Left lung (tissue), 10 donors: ENCODE results near the gene RABGAP1L. TPM values are rescaled to one million over a fixed set of nuclear protein-coding genes. Genes with fewer than 3 reads are reported as not detected.
A peak's percentile ranks its signal among the peaks of the same experiment; 100 is the strongest.

ENCODE experiments used
- ATAC-seq: fragments of 200-7000 bp; cut with Tn5 transposase; one replicate; pipeline ENCODE4 v1.9.1; 2020; ENCODE audit warnings: moderate library complexity
- DNase-seq, 4 donors: peaks; one replicate each; pipeline ENCODE4 v3.0.0-alpha.2; 2013 to 2020
- H3K27ac ChIP-seq, 2 donors: fragments of 200-600 bp; sonication (generic) in 1 of 2; one replicate each; pipeline versions ENCODE4 v1.5.0 to v1.8.0; 2020 to 2021
- H3K27me3 ChIP-seq, 2 donors: fragments of 200-600 bp; sonication (generic) in 1 of 2; one replicate each; pipeline versions ENCODE4 v1.5.0 to v1.8.0; 2020 to 2021
- H3K36me3 ChIP-seq, 2 donors: fragments of 200-600 bp; sonication (generic) in 1 of 2; one replicate each; pipeline versions ENCODE4 v1.5.0 to v1.8.0; 2020 to 2021
- H3K4me1 ChIP-seq, 2 donors: fragments of 200-600 bp; one replicate each; pipeline ENCODE4 v1.8.0; 2021
- H3K4me3 ChIP-seq, 2 donors: fragments of 200-600 bp; sonication (generic) in 1 of 2; one replicate each; pipeline versions ENCODE4 v1.5.0 to v1.8.0; 2020 to 2021; ENCODE audit warnings: mild to moderate bottlenecking in 1 of 2
- H3K9me3 ChIP-seq, 2 donors: fragments of 200-600 bp; sonication (generic) in 1 of 2; one replicate each; pipeline versions ENCODE4 v1.5.0 to v1.8.0; 2020 to 2021
- CTCF ChIP-seq, 2 donors: fragments of 200-600 bp; sonication (generic) in 1 of 2; IDR thresholded peaks; one replicate each; pipeline versions ENCODE4 v1.5.0 to v1.8.0; 2021; ENCODE audit warnings: antibody characterized with exemption in 2 of 2
- intact Hi-C, 2 donors: fragments of 100-400 bp; cut with DNase I; formaldehyde crosslinking; loops; one replicate each; pipeline versions ENCODE4 v1.11.2 to v1.14.2; 2022
- polyA plus RNA-seq, 6 donors: library from polyadenylated mRNA; unstranded; fragments of 120-200 nt; gene quantifications; one replicate each; pipeline ENCODE4 v1.2.1, GENCODE V29; 2013; ENCODE audit not compliant: insufficient read length in 6 of 6
- total RNA-seq, 2 donors: library from RNA; stranded (reverse); fragmentation: NEBNext Ultra II Directional; extraction: Animal tissue kit (Norgen Biotek cat#: 25700); gene quantifications; one replicate each; pipeline ENCODE4 v1.2.1, GENCODE V29; 2021
- donor health status: DM: no; HTN: yes; CAD: no.
- donor health status: DM: no; HTN: no; CAD: no.

The RABGAP1L gene
- total and polyA plus RNA-seq, 8 donors = 40.3 to 67.3 (median 51.4) TPM

DNA sequence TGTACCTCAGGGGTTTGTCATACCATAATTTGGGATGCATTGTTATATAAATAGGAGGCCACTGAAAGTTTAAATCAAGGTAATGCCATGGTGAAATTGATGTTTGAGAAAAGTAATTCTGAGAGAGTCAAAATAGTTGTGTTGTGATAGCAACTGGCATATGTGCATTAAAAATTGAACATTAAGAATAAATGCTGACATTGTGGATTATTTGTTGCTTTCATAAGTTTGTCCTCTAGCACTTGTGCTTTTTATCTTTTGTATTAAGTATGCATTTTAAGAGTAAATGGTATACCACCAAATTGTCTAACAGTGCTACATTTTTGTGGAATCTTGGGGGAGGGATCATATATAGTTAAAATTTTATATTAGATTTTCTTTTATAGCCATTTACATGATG is 564.5 kb downstream of the RABGAP1L start:
- Histone ChIP-seq H3K27ac (no peak overlapping the region), H3K4me3 (no peak overlapping the region), H3K36me3 (no peaks in the 10 kb centered on the region), H3K9me3 (no peaks in the 10 kb centered on the region), H3K4me1 (no peaks in the 10 kb centered on the region), H3K27me3 (no peaks in the 10 kb centered on the region)
- DNase-seq (no peak), ATAC-seq (no peak)
- TF ChIP-seq CTCF (IDR thresholded peaks at IDR 0.05) = no peak
- intact Hi-C loops = no loop called here

GRCh38 chr1:174724219-174724618 is 564.9 kb downstream of the RABGAP1L start:
- Histone ChIP-seq H3K4me3 (no peak overlapping the region), H3K4me1 (no peaks in the 10 kb centered on the region), H3K27ac (no peak overlapping the region), H3K27me3 (no peaks in the 10 kb centered on the region), H3K36me3 (no peaks in the 10 kb centered on the region), H3K9me3 (no peaks in the 10 kb centered on the region)
- no peak for DNase-seq
- ATAC-seq = no peak
- intact Hi-C loops = no loop called here
- TF ChIP-seq CTCF (IDR thresholded peaks at IDR 0.05) = no peak

DNA sequence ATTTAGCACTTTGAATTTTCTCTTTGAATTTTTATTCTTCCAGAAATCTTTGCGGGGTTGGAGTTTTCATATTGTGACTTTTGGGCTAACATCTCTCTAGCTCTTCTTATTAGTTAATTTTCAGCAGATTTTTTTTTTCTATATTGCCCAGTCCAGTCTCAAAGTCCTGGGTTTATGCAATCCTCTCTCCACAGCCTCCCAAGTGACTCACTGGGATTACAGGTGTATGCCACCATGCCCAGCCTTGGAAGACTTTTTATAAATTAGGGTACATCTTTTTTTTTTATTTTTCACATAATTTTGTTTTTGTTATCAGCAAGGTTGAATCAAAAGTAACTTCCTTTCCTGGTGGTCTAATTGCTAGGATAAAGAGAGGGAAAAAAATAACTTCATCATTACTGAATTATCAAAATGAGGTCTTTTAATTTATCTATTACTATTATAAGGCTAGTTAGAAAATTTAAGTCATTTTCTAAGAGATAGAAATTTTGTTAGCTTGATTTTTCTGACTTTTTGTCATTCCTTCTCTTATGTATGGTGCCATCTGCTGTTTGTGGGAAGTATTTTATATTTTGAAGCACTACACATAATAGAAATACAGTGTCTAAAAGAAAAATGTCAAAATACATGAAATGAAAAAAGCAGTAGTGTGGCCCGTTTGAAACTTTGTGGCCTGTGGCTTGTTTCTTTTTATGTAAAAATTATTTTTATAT is 567.0 kb downstream of the RABGAP1L start:
- Histone ChIP-seq H3K36me3 (no peaks in the 10 kb centered on the region), H3K27ac (no peak overlapping the region), H3K9me3 (no peaks in the 10 kb centered on the region), H3K4me1 (no peaks in the 10 kb centered on the region), H3K4me3 (no peak overlapping the region), H3K27me3 (no peaks in the 10 kb centered on the region)
- peak in 1 of 4 donors; percentile 36 for DNase-seq
- intact Hi-C loops = no loop called here
- no peak for ATAC-seq
- peak in 1 of 2 donors; percentile 61 for TF ChIP-seq CTCF (IDR thresholded peaks at IDR 0.05)

DNA sequence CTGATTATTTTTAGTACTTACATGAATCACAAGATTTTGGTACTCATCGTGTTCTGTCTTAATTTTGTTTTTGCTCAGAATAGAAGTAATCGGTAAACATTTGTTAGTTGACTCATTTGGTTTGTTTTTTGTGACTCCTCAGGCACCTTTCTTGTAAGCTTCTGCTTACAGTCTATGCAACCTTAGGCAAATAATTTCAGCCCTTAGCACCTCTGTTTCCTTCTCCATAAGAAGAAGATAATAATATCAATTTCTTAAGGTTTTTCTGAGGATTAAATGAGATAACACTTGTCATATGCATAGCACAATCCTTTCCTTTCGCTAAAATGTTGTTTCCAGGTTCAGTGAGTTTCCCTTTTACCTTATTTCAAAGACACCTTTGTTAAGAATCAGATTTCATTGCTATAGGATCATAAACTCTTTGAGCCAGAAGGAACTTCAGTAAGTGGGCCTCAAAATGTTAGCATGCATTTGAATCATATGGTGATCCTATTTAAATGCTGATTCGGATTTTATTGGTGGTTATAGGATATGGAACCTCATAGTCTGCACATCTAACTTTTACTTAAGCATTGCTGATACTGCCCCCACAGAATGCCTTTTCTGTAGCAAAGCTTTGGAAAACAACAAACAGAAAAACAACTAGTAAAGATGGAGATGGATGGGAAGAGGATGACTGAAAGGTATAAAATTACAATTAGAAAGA is 567.7 kb downstream of the RABGAP1L start:
- Histone ChIP-seq H3K9me3 (no peaks in the 10 kb centered on the region), H3K36me3 (no peaks in the 10 kb centered on the region), H3K27ac (no peak overlapping the region), H3K27me3 (no peaks in the 10 kb centered on the region), H3K4me3 (no peak overlapping the region), H3K4me1 (no peaks in the 10 kb centered on the region)
- ATAC-seq = no peak
- no peak for TF ChIP-seq CTCF (IDR thresholded peaks at IDR 0.05)
- DNase-seq = no peak
- intact Hi-C loops = no loop called here

- Histone ChIP-seq H3K4me3 (no peak overlapping the region), H3K27ac (no peak overlapping the region), H3K27me3 (no peaks in the 10 kb centered on the region), H3K36me3 (no peaks in the 10 kb centered on the region), H3K9me3 (peaks cover 2% of the 10 kb centered on the region in 2 donors), H3K4me1 (no peaks in the 10 kb centered on the region)
- ATAC-seq (no peak), DNase-seq (no peak)
- no peak for TF ChIP-seq CTCF (IDR thresholded peaks at IDR 0.05)
- intact Hi-C loops = no loop called here
These were observed 575.0 kb downstream of the RABGAP1L start for GRCh38 chr1:174734270-174734669.
